NCI-H2196 (cell line): ENCODE results near the gene AKT1.
A peak's percentile ranks its signal among the peaks of the same experiment; 100 is the strongest.

Source experiments
- DNase-seq: peaks from one replicate; lab custom pipeline; 2025; ENCODE audit not compliant: unreplicated experiment; lab: John Stamatoyannopoulos, UW

The AKT1 gene

DNA sequence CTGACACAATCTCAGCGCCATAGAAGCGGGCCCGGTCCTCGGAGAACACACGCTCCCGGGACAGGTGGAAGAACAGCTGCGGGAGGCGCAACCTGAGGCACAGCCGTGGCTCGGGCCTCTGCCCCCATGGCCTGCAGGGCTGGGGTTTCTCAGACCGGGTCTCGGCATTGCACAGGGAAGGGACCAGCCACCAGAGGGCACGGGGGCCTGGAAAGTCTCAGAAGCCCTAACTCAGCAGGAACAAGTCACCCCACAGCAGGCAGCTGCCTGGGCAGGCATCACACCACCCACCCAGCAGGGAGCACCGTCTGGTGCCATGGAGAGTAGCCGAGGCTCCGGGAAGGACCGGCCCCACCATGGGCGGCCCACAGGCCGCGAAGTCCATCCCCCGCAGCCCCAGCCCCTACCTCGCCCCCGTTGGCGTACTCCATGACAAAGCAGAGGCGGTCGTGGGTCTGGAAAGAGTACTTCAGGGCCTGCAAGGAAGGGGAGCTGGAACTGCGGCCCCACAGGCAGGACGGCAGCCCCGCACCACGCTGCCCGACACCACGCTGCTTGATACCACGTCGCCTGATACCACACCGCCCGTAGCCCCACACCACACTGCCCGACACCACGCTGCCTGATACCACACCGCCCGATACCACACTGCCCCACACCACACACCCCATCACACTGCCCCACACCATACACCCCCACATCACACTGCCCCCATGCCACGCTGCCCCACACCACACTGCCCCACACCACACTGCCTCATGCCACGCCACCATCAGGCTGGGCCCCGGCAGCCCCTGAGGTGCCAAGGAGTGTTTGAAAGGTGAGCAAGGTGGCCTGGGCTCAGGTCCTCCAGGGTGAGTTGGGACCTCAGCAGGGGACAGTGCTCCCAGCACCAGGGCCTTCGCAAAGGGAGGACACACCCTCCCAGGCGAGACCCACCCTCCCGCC is 21.8 kb downstream of the AKT1 start:
- DNase-seq = no peak

DNA sequence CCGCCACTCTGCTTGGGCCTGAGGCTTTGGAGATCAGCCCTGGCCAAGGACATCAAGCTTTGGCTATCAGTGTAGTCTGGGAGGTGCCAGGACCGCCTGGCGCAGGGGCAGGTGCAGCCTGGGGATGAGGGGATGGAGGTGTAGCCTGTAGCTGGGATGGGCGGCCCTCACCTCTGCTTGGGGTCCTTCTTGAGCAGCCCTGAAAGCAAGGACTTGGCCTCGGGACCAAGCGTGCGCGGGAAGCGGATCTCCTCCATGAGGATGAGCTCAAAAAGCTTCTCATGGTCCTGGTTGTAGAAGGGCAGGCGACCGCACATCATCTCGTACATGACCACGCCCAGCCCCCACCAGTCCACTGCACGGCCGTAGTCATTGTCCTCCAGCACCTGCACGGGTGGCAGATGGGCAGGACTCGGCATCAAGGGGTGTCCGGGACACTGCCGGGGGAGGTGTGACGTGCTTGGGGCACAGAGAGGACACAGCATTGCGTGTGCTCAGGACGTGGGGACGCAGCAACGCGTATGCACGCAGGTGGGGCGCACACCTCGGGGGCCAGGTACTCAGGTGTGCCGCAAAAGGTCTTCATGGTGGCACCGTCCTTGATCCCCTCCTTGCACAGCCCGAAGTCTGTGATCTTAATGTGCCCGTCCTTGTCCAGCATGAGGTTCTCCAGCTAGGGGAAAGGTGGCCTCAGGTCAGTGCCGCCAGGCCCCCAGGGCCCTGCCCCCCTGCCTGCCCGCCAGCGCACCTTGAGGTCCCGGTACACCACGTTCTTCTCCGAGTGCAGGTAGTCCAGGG is 22.6 kb downstream of the AKT1 start:
- DNase-seq = no peak

DNA sequence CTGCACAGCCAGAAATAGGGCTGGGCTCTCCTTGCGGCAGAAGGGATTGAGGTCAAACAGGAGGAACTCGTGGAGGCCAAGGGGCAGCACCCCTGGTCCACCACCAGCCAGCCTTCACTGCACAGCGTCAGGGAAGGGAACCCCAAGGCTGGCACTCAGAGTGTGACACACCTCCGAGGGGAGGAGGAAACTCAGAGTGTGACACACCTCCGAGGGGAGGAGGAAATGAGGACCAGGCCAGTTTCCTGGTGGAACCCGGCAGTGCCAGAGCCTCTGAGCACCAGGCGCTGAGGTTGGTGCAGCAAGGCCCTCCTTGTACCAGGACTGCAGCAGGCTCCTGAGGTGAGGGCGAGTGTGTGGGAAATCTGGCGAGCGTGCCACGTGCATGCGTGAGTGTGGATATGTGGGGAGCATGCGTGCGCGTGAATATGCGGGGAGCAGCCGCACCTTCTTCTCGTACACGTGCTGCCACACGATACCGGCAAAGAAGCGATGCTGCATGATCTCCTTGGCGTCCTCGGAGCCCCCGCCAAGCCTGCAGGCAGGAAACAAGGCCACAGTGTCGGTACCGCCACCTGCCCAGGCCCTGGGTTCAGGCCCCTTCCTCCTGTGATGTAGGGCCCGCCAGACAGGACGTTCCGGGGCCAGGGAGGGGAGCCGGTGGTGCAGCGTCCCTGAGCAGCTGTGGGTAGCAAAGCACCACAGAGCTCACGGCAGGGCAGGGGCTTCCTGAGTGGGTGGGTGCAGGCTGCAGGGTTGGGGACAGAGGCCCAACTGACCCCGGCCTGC is 23.4 kb downstream of the AKT1 start:
- no peak for DNase-seq

DNA sequence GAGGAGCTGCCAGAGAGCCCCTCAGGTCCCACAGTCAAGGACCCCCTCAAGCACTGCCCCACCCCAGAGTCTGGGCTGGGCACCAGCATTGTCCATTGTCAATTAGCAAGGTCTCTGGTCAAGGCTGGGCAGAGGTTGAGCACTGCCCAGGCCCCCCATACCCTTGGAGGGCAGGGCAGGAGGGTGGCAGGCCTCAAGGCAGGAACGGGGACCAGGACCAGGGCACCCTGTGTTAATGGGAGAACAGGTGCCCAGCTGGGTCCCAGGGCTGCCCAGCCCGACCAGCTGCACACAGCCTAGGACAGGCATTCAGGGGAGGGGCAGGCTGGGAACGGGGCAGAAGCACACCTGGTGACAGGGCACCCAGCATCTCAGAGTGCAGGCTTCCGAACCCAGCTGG is 24.2 kb downstream of the AKT1 start:
- DNase-seq = no peak

DNA sequence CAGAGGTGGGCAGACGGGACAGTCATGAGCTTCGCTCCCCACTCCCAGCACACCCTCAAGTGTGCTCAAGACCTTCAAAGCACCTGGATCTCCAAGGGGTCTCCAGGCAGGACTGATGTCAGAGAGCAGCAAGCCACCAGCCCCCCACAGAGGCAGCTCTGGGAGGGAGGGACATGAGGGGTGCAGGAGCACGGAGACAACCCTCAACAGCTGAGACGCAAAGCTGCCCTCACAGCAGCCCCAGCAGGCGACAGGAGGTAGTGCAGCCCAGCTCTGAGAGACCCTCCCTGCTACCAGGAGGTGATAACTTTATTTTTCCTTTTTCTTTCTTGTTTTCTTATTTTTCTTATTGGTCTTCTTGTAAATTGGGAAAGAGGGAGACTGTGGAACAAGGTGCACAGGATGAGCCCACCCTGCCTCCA is 24.7 kb downstream of the AKT1 start:
- no peak for DNase-seq

DNA sequence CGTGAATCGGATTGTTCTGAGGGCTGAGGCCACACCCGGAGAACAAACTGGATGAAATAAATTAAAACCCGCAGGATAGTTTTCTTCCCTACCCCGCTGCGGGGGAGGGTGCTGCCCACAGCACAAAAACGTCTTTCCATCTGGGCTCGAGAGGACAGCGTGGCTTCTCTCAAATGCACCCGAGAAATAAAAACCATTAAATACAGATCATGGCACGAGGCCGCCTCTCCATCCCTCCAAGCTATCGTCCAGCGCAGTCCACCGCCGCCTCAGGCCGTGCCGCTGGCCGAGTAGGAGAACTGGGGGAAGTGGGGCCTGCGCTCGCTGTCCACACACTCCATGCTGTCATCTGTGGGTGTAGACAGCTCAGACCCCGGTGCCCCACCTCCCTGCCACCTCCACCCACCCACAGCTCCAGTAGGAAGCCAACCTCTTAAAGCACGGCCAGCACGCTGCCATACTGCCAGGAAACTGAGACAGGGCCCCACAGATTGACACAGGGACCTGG is 25.4 kb downstream of the AKT1 start:
- no peak for DNase-seq

DNA sequence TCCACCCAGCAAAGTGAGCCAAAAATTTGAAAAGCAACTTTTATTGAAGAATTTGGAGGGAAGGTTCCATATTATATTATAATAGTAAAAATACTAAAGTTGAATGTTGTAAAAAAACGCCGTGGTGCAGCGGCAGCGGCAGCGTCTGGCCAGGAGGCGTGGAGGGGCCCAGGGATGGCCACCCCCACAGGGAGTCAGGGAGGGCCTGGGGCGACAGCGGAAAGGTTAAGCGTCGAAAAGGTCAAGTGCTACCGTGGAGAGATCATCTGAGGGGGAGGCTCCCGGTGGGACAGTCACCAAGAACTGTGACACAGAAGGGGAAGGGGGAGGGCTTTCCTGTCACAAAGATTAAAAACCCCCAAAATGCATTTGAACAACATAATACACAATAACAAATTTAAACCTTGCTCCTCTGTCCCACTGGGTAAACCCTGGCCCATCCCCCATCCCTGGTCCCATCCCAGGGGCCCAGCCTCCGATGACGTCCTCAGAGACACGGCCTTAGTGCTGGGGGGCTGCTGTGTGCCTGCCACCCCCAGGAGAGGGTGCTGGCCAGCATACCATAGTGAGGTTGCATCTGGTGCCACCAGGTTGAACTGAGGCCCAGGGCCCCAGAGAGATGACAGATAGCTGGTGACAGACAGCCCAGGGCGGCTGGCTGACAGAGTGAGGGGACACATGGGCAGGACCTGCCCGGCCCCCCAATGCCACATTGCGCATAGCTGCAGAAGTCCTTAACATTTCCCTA is 26.1 kb downstream of the AKT1 start:
- no peak for DNase-seq

DNA sequence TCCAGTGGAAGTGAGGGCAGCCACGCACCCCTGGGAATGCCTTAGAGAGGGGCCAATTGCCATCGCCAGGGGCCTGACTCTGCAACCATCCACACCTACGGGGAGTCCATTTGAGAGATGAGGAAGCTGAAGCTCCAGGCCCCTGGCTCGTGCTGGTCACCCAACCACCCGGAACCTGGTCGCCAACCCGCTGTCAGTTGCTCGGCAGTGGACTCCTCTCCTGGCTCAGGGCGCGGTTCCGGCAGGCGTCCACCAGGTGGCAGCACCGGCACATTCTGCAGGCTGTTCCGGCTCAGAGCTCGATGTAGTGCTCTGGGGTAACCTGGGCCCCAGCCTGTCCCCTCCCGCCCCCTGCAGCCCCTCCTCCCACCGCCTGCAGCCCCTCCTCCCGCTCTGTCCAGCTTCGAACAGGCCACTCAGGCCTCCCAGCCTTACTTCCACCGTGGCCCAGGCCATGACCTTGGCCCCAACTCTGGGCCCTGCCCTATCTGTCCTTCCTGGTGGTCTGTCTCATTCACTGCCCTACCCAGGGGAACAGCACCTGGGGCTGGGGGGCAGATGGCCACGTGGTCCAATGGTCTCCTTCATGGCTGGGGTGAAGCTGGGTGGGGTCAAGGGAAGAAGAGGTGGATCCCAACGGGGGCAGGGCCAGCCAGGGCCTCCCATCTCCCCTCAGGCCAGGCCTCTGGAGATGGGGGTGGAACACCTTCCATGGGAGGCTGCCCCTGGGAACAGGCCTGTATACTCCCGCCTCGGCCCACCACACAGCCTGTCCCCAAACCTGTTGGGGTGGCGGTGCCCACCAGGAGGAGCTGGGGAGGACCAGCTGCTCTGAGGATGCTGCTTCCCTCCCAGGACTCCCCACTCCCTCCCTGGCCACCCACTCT is 26.9 kb downstream of the AKT1 start:
- peak; percentile 58 for DNase-seq

DNA sequence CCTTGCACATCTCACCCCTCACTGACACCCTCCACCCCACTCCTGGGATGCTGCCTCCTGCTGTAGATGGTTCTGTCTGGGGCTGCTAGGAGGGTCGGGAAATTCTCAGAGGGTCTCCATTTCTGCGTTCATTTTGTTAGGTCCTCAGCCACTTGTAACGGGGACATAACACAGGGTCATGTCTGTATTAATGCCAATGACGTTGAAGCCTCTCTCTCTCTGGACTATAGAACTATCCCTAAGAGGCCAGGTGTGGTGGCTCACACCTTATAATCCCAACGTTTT is 28.0 kb downstream of the AKT1 start:
- no peak for DNase-seq

DNA sequence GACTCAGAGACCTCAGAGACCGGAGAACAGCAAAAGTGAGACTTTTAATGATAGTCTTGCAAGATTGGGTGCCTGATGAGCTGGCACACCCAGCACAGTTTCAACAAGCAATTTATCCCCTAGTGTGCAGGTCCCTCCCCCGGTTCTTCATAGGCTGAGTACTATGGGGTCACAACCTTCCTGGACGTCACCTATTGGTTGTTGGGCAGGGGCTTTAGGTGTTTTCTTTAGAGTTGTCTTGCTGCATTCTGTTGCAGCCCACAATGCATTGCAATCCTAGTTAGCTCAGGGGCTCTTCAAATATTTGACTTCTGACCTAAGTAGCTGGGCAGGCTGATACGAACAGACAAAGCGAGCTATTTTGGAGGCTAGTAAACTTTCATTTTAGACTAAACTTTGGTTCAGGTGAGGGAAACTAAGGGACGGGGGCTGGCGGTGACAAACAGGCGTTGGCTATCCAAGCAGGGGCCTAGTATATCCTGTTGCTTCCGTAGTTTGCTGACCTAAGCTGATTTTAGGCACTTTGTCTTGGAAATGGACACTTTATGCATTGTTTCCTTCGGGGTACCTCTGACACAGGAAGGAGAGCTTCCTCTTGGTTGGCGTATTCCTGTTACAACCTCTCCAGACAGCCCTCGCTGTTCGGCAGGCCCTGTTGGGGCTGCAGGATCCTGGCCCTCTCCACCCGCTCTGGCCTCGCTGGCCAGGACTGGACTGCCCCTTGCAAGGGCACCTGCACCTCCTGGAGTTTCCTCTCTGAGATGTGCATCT is 28.5 kb downstream of the AKT1 start:
- DNase-seq = no peak

DNA sequence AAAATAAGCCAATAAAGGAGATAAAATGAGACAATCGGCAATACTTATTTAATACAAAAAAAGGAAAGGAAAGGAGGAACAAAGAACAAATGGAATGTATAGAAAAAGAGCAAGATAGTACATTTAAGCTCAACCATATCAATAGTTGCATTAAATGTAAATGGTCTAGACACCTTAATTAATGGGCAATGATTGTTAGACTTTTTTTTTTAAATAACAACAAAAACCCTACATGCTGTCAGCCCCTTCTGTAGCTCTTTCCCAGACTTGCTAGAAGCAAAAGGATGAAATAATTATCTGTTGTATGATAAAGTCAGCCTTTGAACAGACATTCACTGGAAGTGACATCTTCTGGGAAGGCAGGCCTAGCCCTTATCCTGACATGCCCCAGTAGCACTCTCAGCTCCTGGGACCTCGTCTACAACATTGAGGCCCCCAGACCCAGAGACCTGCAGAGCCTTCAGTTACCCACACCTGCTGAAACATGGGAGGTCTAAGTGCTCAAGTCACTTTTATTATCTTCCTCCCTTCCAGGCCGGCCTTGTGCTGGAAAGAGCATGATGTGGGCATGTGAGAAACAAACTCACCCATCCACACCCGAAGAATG is 29.2 kb downstream of the AKT1 start:
- DNase-seq = no peak

DNA sequence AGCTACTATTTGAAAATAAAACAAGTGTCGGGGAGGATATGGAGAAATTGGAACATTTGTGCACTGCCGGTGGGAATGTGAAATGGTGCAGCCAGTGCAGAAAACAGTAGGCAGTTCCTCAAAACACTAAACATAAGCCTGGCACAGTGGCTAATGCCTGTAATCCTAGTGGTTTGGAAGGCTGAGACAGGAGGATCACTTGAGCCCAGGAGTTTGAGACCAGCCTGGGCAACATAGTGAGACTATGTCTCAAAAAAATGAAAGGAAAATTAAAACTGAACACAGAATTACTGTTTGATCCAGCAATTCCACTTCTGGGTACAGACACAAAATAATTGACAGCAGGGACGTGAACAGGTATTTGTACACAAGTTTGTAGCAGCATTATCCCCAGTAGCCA is 30.0 kb downstream of the AKT1 start:
- no peak for DNase-seq

DNA sequence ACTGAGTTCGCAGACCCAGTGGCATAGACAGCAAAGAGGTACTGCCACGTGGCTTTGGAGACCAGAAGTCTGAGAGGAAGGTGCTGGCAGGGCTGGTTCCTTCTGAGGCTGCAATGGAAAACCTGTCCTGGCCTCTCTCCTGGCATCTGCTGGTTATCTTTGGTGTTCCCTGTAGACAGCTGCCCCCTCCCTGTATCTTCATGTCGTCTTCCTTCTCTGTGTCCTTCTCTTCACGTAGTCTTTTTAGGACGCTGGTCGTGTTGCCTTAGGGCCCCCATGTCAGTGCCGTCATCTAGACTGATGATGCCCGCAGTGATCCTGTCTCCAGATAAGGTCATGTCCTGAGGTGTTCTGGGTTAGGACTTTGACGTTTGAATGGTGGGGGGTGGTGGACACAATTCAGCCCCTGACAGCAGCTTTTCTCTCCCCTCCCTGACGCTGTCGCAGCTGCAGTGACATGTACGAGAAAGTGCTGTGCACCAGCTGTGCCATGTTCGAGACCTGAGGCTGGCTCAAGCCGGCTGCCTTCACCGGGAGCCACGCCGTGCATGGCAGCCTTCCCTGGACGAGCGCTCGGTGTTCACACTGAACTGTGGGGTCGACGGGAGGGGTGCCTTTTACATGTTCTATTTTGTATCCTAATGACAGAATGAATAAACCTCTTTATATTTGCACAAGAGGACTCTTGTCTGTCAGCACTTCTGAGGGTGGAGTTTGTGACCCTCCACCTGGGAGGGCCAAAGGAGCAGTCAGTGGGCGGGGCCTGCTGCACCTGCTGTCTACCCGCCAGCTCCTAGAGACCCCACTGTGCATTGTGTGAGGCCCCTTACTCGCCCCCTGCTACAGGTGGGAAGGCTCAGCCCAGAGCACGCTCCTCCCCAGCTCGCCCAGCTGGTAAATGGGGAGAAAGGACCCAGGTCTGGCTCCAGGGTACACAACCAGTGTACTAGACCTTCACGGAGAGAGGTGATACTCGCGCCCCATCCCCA is 36.3 kb downstream of the AKT1 start:
- DNase-seq = no peak

DNA sequence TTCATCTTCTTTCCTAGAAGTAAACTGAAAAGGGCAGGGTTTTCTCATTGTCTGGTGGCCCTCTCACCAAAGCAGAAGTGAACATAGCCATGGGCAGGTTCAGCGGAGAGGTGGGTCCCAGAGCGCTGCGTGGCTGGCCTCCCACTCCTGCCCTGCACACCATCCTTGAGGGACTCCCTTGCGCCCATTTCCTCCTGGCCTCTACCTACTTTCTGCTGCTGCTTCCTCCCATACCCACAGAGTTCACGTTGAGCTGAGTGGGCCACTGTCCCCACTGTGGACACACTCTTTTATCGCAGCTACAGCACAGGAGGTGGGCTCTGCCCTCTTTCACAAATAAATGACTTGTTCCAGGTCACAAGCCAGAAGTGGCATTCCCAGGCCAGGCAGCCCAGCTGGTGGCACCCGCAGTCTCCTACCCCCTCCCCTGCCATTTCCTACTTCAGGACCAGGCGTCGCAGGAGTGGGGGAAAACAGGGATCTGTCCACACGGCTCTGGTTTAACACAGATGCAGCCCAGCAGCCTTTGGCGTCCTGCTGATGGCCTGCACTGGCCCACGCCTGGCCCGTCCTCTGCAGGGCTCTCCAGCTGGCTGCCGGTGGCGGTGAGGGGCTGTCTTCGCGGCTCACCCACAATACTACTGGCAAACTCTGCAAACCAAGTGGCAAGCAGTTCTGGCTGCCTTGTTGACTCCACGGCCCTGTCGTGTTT is 37.7 kb downstream of the AKT1 start:
- no peak for DNase-seq

DNA sequence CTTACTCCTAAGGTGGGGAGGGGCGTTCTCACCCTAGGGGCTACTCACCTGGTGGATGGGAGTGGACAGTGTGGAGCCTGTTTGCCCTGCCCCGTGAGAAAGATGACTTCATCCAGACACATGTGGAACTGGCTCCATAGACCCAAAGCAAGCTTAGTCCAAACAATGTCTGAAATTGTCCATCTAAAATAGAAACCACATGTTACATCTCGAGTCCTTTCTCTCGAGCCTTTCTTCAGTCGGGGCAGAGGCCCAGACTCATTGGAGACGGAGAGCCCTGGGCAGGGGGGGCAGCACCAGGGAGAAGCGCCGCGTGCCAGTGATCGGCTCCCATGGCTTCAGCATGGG is 38.3 kb downstream of the AKT1 start:
- DNase-seq = no peak

DNA sequence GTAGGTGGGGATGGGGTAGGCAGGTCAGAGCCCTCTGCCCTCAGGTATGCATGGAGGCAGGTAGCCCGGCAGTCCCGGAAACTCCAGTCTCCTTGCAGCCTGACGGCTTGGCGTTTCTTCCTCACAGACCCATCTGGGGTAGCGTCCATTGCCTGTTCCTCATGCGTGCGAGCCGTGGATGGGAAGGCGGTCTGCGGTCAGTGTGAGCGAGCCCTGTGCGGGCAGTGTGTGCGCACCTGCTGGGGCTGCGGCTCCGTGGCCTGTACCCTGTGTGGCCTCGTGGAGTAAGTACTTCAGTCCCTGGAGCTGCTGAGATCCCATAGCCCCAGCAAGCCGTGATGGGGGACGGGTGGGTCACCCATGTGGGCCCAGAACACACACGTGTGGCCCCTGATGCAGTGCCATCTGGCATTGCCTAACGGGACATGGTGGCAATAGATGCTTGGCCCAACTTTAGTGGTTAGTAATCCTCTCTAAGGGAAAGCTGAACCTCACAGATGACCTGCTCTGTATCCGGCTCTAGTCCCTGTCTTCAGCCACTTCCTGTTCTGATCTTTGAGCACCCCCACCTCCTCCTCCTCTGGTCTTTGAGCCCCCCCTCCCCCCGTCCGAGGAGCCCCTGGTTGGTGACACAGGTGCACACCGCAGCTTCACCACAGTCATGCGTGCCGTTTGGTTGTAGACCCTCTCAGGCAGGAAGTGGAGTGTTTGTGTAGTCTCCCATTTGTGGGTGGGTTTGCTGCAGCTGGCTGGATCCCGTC is 38.9 kb downstream of the AKT1 start:
- no peak for DNase-seq
